ENCODE measurements around the gene ASCL1. TPM values are rescaled to one million over a fixed set of nuclear protein-coding genes. Genes with fewer than 3 reads are reported as not detected.

ASCL1 gene
- total and polyA plus RNA-seq, 2 of the 13 experiments (the other 11 are each of a cell fraction or from before 2014, with no cell fraction given): not detected

GRCh38 chr12:102917026-102917787 is 40.3 kb upstream of the ASCL1 start, which contains the start of gene PAH (continued):
- peak; percentile 54 for TF ChIP-seq ZNF605 (CRISPR knock-in tag; IDR thresholded peaks at IDR 0.05)
- TF ChIP-seq TFDP1 (CRISPR knock-in tag; IDR thresholded peaks at IDR 0.05; ENCODE audit: borderline replicate concordance): peak; percentile 17; the same call in 1 of the 2 replicates
- TF ChIP-seq MLX (CRISPR knock-in tag; IDR thresholded peaks at IDR 0.05): peak; percentile 14; the same call in 1 of the 2 replicates
- no peak for TF ChIP-seq JARID2 (CRISPR knock-in tag; IDR thresholded peaks at IDR 0.05; ENCODE audit: insufficient replicate concordance)
- peak; percentile 56; the same call in 1 of the 2 replicates for TF ChIP-seq ZNF343 (CRISPR knock-in tag; IDR thresholded peaks at IDR 0.05)
- TF ChIP-seq ZSCAN21 (CRISPR knock-in tag; IDR thresholded peaks at IDR 0.05; ENCODE audit: borderline replicate concordance): no peak
- no peak for TF ChIP-seq ZNF30 (CRISPR knock-in tag; IDR thresholded peaks at IDR 0.05)
- peak; percentile 53; the same call in 1 of the 2 replicates for TF ChIP-seq TFDP2 (CRISPR knock-in tag; IDR thresholded peaks at IDR 0.05)
- TF ChIP-seq ZNF747 (CRISPR knock-in tag; IDR thresholded peaks at IDR 0.05; ENCODE audit: borderline replicate concordance): peak; percentile 82; the same call in 1 of the 2 replicates
- TF ChIP-seq PATZ1 (CRISPR knock-in tag; IDR thresholded peaks at IDR 0.05): peak; percentile 89
- 0 out of 2 replicates have a peak, but pooled peaks have one; percentile 51 for TF ChIP-seq NFKBIZ (CRISPR knock-in tag; IDR thresholded peaks at IDR 0.05)
- TF ChIP-seq ZNF326 (CRISPR knock-in tag; IDR thresholded peaks at IDR 0.05; ENCODE audit: borderline replicate concordance): no peak
- 0 out of 2 replicates have a peak, but pooled peaks have one; percentile 51 for TF ChIP-seq ZNF768 (CRISPR knock-in tag; IDR thresholded peaks at IDR 0.05)
- TF ChIP-seq NFRKB (IDR thresholded peaks at IDR 0.05): no peak
- peak; percentile 24; the same call in 1 of the 2 replicates for TF ChIP-seq ZFP1 (CRISPR knock-in tag; IDR thresholded peaks at IDR 0.05)
- TF ChIP-seq SYNCRIP (IDR thresholded peaks at IDR 0.05; ENCODE audit: insufficient read depth, low read depth, low read length): no peak
- 0 out of 2 replicates have a peak, but pooled peaks have one; percentile 26 for TF ChIP-seq MIER2 (CRISPR knock-in tag; IDR thresholded peaks at IDR 0.05)
- peak; percentile 84 for TF ChIP-seq ZNF784 (CRISPR knock-in tag; IDR thresholded peaks at IDR 0.05; ENCODE audit: borderline replicate concordance)
- TF ChIP-seq HMG20B (CRISPR knock-in tag; conservative IDR thresholded peaks at IDR 0.05): 0 out of 2 replicates have a peak, but pooled peaks have one; percentile 46
- TF ChIP-seq STAG1 (CRISPR knock-in tag; IDR thresholded peaks at IDR 0.05): no peak
- TF ChIP-seq ZNF296 (CRISPR knock-in tag; conservative IDR thresholded peaks at IDR 0.05): no peak
- no peak; the same call in 1 of the 2 replicates for TF ChIP-seq ZNF503 (CRISPR knock-in tag; IDR thresholded peaks at IDR 0.05)
- TF ChIP-seq ZNF3 (CRISPR knock-in tag; IDR thresholded peaks at IDR 0.05): no peak

All from HepG2 (cell line).